Loucy (cell line): ENCODE results near the gene TOM1L2.
"Not testable (repeated sequence)": the region's sequence is repeated elsewhere in the genome, so short reads cannot be mapped to it uniquely, and the experiment has no call there.

Source experiments
- H2AFZ ChIP-seq: fragments of 200-600 bp; sonication (generic); 2 replicates; pipeline ENCODE4 v1.6.0; 2016; ENCODE audit warnings: antibody characterized with exemption, mild to moderate bottlenecking, low read length, moderate library complexity
- H3F3A ChIP-seq: fragments of 200-600 bp; 2 replicates; pipeline ENCODE4 v1.6.0; 2016; ENCODE audit warnings: antibody characterized with exemption, low read depth, mild to moderate bottlenecking
- H3K27me3 ChIP-seq: fragments of 200-600 bp; sonication (generic); 2 replicates; pipeline ENCODE4 v1.6.1; 2014; ENCODE audit warnings: low read length, mild to moderate bottlenecking; ENCODE audit not compliant: insufficient read depth, poor library complexity, severe bottlenecking
- H3K36me3 ChIP-seq: fragments of 200-600 bp; sonication (generic); 2 replicates; pipeline ENCODE4 v1.6.1; 2016; ENCODE audit warnings: low read length; ENCODE audit not compliant: insufficient read depth
- H3K4me1 ChIP-seq: fragments of 200-600 bp; sonication (generic); 2 replicates; pipeline ENCODE4 v1.5.1; 2014; ENCODE audit warnings: low read length, mild to moderate bottlenecking; ENCODE audit not compliant: insufficient read depth, poor library complexity, severe bottlenecking
- H3K4me2 ChIP-seq: fragments of 200-600 bp; sonication (generic); 2 replicates; pipeline ENCODE4 v1.6.0; 2014; ENCODE audit warnings: antibody characterized with exemption, low read length, low read depth, mild to moderate bottlenecking; ENCODE audit not compliant: poor library complexity, severe bottlenecking
- H3K4me3 ChIP-seq: fragments of 200-600 bp; sonication (generic); 2 replicates; pipeline ENCODE4 v1.5.1; 2014; ENCODE audit warnings: low read length, mild to moderate bottlenecking, mixed read lengths; ENCODE audit not compliant: poor library complexity, severe bottlenecking
- H3K79me2 ChIP-seq: fragments of 200-600 bp; sonication (generic); 2 replicates; pipeline ENCODE4 v1.6.1; 2014; ENCODE audit warnings: low read length; ENCODE audit not compliant: insufficient read depth
- H3K9ac ChIP-seq: fragments of 200-600 bp; sonication (generic); 2 replicates; pipeline ENCODE4 v1.6.0; 2014; ENCODE audit warnings: mild to moderate bottlenecking, low read depth, low read length, moderate library complexity; ENCODE audit not compliant: poor library complexity, severe bottlenecking
- H3K9me2 ChIP-seq: fragments of 200-600 bp; sonication (generic); replicated peaks from 2 replicates; pipeline ENCODE4 v1.6.1; 2016; ENCODE audit warnings: low read depth, low read length, mixed read lengths
- H3K9me3 ChIP-seq: fragments of 200-600 bp; sonication (generic); 2 replicates; pipeline ENCODE4 v1.6.1; 2014; ENCODE audit warnings: mild to moderate bottlenecking, antibody characterized with exemption, low read length, low read depth; ENCODE audit not compliant: insufficient read depth
- H4K20me1 ChIP-seq: fragments of 200-600 bp; sonication (generic); 2 replicates; pipeline ENCODE4 v1.6.0; 2014; ENCODE audit warnings: antibody characterized with exemption, low read length, mild to moderate bottlenecking; ENCODE audit not compliant: insufficient read depth, poor library complexity, severe bottlenecking
- EZH2phosphoT487 ChIP-seq: fragments of 200-600 bp; IDR thresholded peaks from 2 replicates; pipeline ENCODE4 v1.6.1; 2018; ENCODE audit warnings: antibody characterized with exemption, mild to moderate bottlenecking, moderate library complexity, borderline replicate concordance
- TF ChIP-seq, protein P1 (sequence below): fragments of 200-600 bp; sonication (generic); conservative IDR thresholded peaks from 2 replicates; pipeline ENCODE4 v1.5.1; 2014; ENCODE audit warnings: mild to moderate bottlenecking, antibody characterized with exemption, low read length

Gene TOM1L2

DNA sequence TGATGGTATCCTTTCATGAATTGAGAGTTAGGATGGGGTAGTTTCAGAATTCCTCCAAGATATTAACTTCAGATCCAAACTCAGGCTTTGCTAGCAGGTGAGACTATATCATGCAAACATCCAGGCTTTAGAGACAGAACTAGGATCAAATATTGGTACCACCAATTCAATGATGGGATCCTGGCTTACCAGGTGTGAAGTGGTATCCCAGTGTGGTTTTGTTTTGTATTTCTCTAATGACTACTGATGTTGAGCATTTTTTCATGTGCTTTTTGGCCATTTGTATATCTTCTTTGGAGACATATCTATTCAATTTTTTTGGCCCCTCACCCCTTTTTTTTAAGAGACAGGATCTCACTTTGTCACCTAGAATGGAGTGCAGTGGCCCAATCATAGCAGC, 57.0 kb downstream of the TOM1L2 start:
- no peak overlapping the region for H2AFZ ChIP-seq
- peaks cover 22% of the 10 kb centered on the region for H3K4me1 ChIP-seq
- H3K9ac ChIP-seq, result no peak overlapping the region
- H4K20me1 ChIP-seq, result no peaks in the 10 kb centered on the region
- H3K79me2 ChIP-seq, result no peaks in the 10 kb centered on the region
- no peaks in the 10 kb centered on the region for H3K9me3 ChIP-seq
- H3K4me3 ChIP-seq, result no peak overlapping the region
- H3K4me2 ChIP-seq, result no peak overlapping the region
- no peaks in the 10 kb centered on the region for H3K36me3 ChIP-seq
- no peaks in the 10 kb centered on the region for H3K9me2 ChIP-seq
- H3F3A ChIP-seq, result no peaks in the 10 kb centered on the region
- H3K27me3 ChIP-seq, result no peaks in the 10 kb centered on the region
- TF ChIP-seq EZH2phosphoT487, result no peak
- TF ChIP-seq, protein P1, sequence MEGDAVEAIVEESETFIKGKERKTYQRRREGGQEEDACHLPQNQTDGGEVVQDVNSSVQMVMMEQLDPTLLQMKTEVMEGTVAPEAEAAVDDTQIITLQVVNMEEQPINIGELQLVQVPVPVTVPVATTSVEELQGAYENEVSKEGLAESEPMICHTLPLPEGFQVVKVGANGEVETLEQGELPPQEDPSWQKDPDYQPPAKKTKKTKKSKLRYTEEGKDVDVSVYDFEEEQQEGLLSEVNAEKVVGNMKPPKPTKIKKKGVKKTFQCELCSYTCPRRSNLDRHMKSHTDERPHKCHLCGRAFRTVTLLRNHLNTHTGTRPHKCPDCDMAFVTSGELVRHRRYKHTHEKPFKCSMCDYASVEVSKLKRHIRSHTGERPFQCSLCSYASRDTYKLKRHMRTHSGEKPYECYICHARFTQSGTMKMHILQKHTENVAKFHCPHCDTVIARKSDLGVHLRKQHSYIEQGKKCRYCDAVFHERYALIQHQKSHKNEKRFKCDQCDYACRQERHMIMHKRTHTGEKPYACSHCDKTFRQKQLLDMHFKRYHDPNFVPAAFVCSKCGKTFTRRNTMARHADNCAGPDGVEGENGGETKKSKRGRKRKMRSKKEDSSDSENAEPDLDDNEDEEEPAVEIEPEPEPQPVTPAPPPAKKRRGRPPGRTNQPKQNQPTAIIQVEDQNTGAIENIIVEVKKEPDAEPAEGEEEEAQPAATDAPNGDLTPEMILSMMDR, result no peak

DNA sequence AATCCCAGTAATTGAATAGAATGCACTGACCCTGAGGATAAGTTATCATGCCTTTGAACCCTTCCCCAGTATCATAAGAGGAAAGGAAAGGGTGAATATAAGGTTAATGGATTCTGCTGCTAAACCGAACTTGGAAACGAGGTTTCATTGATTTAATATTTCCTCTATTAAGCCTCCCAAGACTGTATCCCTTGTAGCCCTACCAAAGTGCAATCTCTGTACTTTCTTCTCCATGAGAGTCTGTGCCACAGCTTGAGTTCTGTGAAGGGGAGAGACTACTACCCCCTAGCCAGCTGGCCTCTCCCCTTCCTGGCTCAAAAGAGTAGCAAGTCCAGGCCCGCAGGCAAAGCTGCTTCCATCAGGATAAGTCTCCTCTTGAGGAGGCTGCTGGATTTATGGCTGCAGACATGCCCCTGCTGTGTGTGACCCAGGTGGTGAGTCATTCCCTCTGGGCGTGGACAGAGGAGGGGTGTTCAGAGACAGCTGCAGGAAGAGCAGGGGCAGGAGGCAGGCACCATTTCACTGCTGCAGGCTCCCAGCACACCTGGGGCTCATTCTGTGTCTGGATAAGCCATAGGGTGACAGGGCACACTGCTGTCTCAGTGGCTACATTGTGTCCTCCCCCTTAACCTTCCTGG, 58.4 kb downstream of the TOM1L2 start:
- peaks cover 11% of the 10 kb centered on the region for H3K4me1 ChIP-seq
- no peaks in the 10 kb centered on the region for H4K20me1 ChIP-seq
- no peaks in the 10 kb centered on the region for H3K79me2 ChIP-seq
- TF ChIP-seq, protein P1, result no peak
- TF ChIP-seq EZH2phosphoT487, result no peak
- no peaks in the 10 kb centered on the region for H3K36me3 ChIP-seq
- no peaks in the 10 kb centered on the region for H3K9me3 ChIP-seq
- H3K4me2 ChIP-seq, result no peak overlapping the region
- H3K4me3 ChIP-seq, result no peak overlapping the region
- no peaks in the 10 kb centered on the region for H3K9me2 ChIP-seq
- peak overlapping the region; percentile 39 for H3K9ac ChIP-seq
- no peaks in the 10 kb centered on the region for H3K27me3 ChIP-seq
- no peaks in the 10 kb centered on the region for H3F3A ChIP-seq
- H2AFZ ChIP-seq, result no peak overlapping the region

DNA sequence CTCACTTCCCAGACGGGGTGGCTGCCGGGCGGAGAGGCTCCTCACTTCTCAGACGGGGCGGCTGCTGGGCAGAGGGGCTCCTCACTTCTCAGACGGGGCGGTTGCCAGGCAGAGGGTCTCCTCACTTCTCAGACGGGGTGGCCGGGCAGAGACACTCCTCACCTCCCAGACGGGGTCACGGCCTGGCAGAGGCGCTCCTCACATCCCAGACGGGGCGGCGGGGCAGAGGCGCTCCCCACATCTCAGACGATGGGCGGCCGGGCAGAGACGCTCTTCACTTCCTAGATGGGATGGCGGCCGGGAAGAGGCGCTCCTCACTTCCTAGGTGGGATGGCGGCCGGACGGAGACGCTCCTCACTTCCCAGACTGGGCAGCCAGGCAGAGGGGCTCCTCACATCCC, 59.9 kb downstream of the TOM1L2 start:
- not testable (repeated sequence) for H4K20me1 ChIP-seq, H2AFZ ChIP-seq, H3F3A ChIP-seq, H3K79me2 ChIP-seq, H3K4me3 ChIP-seq, H3K9ac ChIP-seq, H3K4me2 ChIP-seq, H3K36me3 ChIP-seq, H3K9me2 ChIP-seq, H3K27me3 ChIP-seq, H3K9me3 ChIP-seq
- peaks cover 11% of the 10 kb centered on the region for H3K4me1 ChIP-seq

DNA sequence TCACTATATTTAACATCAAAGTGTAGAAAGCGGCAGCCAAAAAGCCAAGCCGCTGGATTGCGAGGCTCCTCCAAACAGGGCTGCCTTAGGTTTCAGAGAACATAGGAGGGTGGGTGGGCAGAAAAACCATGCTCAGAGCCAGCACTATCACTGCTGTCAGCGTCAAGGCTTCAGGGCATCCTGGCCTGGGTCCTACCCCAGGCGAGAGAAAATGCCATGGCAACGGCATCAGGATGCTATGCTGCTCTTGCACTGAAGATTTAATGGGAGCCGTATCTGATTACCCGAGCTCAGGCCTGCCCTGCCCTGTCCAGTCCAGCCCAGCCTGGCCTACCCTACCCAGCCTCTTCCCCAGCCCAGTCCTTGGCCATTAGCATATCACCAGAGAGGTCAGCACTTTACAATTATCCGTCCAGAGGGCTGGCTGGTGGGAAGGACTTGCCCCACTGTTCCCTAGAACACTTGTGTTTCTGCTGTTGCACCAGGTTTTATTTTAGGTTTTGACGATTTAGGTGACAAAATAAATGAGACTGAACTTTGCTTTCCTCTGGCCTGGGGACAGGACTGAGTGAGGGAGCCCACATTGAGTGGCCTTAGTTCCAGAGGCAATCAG, 61.1 kb downstream of the TOM1L2 start:
- H3K27me3 ChIP-seq, result no peaks in the 10 kb centered on the region
- no peaks in the 10 kb centered on the region for H3K9me3 ChIP-seq
- H2AFZ ChIP-seq, result no peak overlapping the region
- H3K9ac ChIP-seq, result no peak overlapping the region
- TF ChIP-seq, protein P1, result no peak
- no peak for TF ChIP-seq EZH2phosphoT487
- no peaks in the 10 kb centered on the region for H3K36me3 ChIP-seq
- no peaks in the 10 kb centered on the region for H3F3A ChIP-seq
- no peak overlapping the region for H3K4me2 ChIP-seq
- peaks cover 11% of the 10 kb centered on the region for H3K4me1 ChIP-seq
- no peaks in the 10 kb centered on the region for H3K9me2 ChIP-seq
- no peaks in the 10 kb centered on the region for H4K20me1 ChIP-seq
- no peak overlapping the region for H3K4me3 ChIP-seq
- no peaks in the 10 kb centered on the region for H3K79me2 ChIP-seq
